Measurements from ENCODE around the gene FAP. TPM values are rescaled to one million over a fixed set of nuclear protein-coding genes. Genes with fewer than 3 reads are reported as not detected.

The FAP gene
- total RNA-seq, 4 donors from 2014 or later, result 10.5 to 167 (median 25.9) TPM

DNA sequence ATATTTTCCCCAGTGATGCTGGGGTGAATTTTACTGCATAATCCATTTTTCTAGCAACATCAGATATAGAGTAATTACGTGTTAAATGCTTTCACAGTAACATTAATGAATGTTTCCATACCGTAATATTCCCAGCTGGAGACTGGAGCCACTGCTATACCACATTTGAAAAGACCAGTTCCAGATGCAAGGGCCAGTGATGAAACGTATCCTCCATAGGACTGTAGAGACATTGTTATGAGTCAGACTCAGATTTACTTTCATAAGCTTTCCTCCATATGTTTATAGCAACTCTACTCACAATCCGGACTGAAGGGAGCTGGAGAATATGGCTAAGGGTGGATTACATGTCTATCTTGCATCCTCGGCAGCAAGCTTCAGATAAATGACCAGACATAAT is 68.5 kb downstream of the FAP start:
- H3K27me3 ChIP-seq, result no peaks in the 10 kb centered on the region
- intact Hi-C loops (cut with DNase I; ENCODE audit: low total_unique reads), result no loop called here
- H3K27ac ChIP-seq, result no peak overlapping the region
- no peaks in the 10 kb centered on the region for H3K9me3 ChIP-seq
- TF ChIP-seq, protein P1, sequence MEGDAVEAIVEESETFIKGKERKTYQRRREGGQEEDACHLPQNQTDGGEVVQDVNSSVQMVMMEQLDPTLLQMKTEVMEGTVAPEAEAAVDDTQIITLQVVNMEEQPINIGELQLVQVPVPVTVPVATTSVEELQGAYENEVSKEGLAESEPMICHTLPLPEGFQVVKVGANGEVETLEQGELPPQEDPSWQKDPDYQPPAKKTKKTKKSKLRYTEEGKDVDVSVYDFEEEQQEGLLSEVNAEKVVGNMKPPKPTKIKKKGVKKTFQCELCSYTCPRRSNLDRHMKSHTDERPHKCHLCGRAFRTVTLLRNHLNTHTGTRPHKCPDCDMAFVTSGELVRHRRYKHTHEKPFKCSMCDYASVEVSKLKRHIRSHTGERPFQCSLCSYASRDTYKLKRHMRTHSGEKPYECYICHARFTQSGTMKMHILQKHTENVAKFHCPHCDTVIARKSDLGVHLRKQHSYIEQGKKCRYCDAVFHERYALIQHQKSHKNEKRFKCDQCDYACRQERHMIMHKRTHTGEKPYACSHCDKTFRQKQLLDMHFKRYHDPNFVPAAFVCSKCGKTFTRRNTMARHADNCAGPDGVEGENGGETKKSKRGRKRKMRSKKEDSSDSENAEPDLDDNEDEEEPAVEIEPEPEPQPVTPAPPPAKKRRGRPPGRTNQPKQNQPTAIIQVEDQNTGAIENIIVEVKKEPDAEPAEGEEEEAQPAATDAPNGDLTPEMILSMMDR (IDR thresholded peaks at IDR 0.05), result no peak
- TF ChIP-seq POLR2A (IDR thresholded peaks at IDR 0.05), result no peak
- no peak overlapping the region for H3K4me3 ChIP-seq
- no peaks in the 10 kb centered on the region for H3K36me3 ChIP-seq
- H3K4me1 ChIP-seq, result no peaks in the 10 kb centered on the region
- DNase-seq, result no peak

DNA sequence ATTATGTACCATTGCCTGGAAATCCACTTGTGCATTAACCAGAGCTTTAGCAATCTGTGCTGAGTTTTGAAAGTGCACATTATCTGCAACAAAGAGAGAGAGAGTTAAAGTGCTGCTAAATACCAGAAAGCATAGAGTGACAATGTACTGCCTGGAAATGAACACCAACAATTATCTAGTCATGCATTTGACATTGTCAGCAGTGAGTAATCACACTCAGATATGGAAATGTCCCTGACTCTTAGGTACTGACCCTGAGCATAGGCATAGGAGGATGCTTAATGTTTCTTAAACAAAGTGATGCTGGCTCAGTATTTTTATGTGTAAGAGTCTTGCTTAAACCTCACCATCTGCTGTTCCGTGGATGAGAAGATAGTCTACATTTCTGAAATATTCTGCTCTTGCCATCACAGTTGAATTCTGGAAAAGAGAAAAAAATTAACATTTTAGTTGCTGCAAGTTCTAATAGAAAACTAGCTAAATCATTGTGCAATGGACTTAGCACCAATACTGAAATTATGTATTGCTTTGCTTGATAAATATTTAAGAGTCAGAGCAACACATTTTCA is 70.4 kb downstream of the FAP start:
- no peaks in the 10 kb centered on the region for H3K4me1 ChIP-seq
- no peak overlapping the region for H3K4me3 ChIP-seq
- H3K36me3 ChIP-seq, result no peaks in the 10 kb centered on the region
- no peaks in the 10 kb centered on the region for H3K27me3 ChIP-seq
- intact Hi-C loops (cut with DNase I; ENCODE audit: low total_unique reads), result no loop called here
- no peaks in the 10 kb centered on the region for H3K9me3 ChIP-seq
- no peak for DNase-seq
- no peak overlapping the region for H3K27ac ChIP-seq
- no peak for TF ChIP-seq POLR2A (IDR thresholded peaks at IDR 0.05)
- TF ChIP-seq, protein P1 (IDR thresholded peaks at IDR 0.05), result no peak

DNA sequence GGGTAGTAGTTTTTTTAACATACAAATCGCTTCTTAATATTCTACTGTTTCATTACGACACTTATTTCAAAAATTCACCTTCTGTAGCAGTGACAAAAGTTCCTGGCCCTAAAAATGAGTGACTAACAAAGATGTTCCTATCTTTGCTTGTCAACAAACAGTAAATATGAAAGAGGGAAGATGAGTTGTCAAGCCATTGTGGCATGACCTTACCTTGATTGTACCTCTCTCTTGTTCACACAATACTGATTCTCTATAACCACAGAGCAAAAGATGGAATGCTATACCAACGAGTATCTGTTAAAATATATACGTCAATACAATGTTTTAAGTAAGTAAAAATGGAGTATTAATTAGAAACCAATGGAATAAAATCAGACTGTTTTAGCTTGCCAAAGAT is 76.5 kb downstream of the FAP start:
- intact Hi-C loops (cut with DNase I; ENCODE audit: low total_unique reads), result no loop called here
- H3K9me3 ChIP-seq, result no peaks in the 10 kb centered on the region
- no peaks in the 10 kb centered on the region for H3K4me1 ChIP-seq
- no peak overlapping the region for H3K4me3 ChIP-seq
- H3K27ac ChIP-seq, result no peak overlapping the region
- no peaks in the 10 kb centered on the region for H3K27me3 ChIP-seq
- no peak for DNase-seq
- TF ChIP-seq, protein P1 (IDR thresholded peaks at IDR 0.05), result no peak
- no peak for TF ChIP-seq POLR2A (IDR thresholded peaks at IDR 0.05)
- peaks cover 0 to 3% of the 10 kb centered on the region in 2 donors for H3K36me3 ChIP-seq

DNA sequence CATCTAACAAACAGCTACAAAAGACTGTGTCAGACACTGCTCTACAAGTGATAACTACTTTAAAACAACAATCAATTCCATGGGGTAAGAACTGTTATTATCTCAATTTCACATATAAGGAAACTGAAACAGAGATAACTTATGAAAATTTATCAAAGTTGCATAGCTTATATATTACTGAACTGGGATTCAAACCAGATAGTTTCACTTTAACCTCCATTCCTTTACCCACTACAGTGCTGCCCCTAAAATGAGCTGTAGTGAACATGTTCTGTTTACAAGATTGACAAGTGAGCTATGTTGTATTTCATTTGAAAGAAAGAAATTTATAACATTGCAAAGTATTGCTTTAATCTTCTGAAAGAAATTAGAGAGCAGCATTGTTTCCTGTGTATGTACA is 77.1 kb downstream of the FAP start:
- DNase-seq, result no peak
- intact Hi-C loops (cut with DNase I; ENCODE audit: low total_unique reads), result no loop called here
- no peaks in the 10 kb centered on the region for H3K27me3 ChIP-seq
- H3K4me3 ChIP-seq, result no peak overlapping the region
- no peaks in the 10 kb centered on the region for H3K9me3 ChIP-seq
- no peaks in the 10 kb centered on the region for H3K4me1 ChIP-seq
- no peak overlapping the region for H3K27ac ChIP-seq
- TF ChIP-seq, protein P1 (IDR thresholded peaks at IDR 0.05), result no peak
- no peak for TF ChIP-seq POLR2A (IDR thresholded peaks at IDR 0.05)
- peaks cover 0 to 3% of the 10 kb centered on the region in 2 donors for H3K36me3 ChIP-seq

DNA sequence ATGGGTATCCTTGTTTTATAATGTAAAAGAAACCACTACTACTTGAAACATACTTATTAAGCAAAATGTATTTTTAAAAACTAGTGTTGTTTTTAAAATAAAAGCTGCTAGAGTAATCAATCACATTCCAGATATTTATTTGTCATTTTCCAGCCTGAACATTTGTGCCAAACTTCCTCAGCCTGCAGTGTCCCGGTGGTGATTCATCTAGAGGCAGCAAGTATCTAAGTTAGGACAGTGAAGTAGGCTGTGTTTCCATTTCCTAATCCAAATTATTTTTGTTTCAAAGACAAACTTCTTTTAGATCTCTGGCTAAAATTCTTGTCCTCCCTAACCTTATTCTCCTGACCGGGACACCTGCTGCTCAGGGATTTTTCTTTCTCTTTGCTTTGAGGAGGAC is 78.4 kb downstream of the FAP start:
- no peaks in the 10 kb centered on the region for H3K27me3 ChIP-seq
- H3K36me3 ChIP-seq, result peaks cover 0 to 3% of the 10 kb centered on the region in 2 donors
- no peak overlapping the region for H3K4me3 ChIP-seq
- no peak for DNase-seq
- no peaks in the 10 kb centered on the region for H3K4me1 ChIP-seq
- intact Hi-C loops (cut with DNase I; ENCODE audit: low total_unique reads), result no loop called here
- no peak overlapping the region for H3K27ac ChIP-seq
- no peaks in the 10 kb centered on the region for H3K9me3 ChIP-seq
- no peak for TF ChIP-seq POLR2A (IDR thresholded peaks at IDR 0.05)
- TF ChIP-seq, protein P1 (IDR thresholded peaks at IDR 0.05), result no peak
